ENCODE measurements around the gene PIK3R5.

DNA sequence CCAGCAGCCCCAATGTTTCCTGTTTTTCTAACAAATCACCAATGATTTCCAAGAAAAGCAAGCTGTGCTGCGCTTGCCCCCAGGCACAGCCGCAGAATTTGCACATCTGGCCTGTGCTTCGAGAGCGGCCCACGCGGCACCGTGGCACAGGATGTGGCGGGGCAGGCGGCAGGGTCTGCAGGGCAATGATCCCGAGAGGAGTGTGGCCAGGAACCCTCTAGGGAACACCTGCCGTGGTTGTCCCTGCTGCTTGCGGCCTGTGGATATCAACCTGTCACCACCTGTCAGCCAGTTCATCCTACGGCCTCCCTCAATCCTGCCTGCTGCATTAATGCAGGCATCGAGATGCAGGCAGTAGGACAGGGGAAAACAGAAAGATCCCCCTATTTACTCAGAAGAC, 24.0 kb downstream of the PIK3R5 start:
- no peak for TF ChIP-seq CTCF (IDR thresholded peaks at IDR 0.05)
- TF ChIP-seq, protein P1, sequence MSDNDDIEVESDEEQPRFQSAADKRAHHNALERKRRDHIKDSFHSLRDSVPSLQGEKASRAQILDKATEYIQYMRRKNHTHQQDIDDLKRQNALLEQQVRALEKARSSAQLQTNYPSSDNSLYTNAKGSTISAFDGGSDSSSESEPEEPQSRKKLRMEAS (IDR thresholded peaks at IDR 0.05), result no peak
- no peak for TF ChIP-seq POLR2A (IDR thresholded peaks at IDR 0.05; ENCODE audit: low read length)
- no peak for TF ChIP-seq PHF8 (IDR thresholded peaks at IDR 0.05; ENCODE audit: borderline replicate concordance, low read depth)
- TF ChIP-seq ELK1 (IDR thresholded peaks at IDR 0.05; ENCODE audit: low read depth, low read length), result no peak

Data from A549 (cell line).